ENCODE results near the gene ENOPH1. TPM values are rescaled to one million over a fixed set of nuclear protein-coding genes. Genes with fewer than 3 reads are reported as not detected.

The ENOPH1 gene
- total RNA-seq, 1 experiment from 2014 or later = 78.3 TPM

- TF ChIP-seq E2F1 (CRISPR knock-in tag; IDR thresholded peaks at IDR 0.05) = no peak
- TF ChIP-seq CBFB (CRISPR knock-in tag; IDR thresholded peaks at IDR 0.05; ENCODE audit: low read depth) = no peak
- TF ChIP-seq SMAD3 (CRISPR knock-in tag; IDR thresholded peaks at IDR 0.05; ENCODE audit: borderline replicate concordance) = no peak
- TF ChIP-seq, protein P1, sequence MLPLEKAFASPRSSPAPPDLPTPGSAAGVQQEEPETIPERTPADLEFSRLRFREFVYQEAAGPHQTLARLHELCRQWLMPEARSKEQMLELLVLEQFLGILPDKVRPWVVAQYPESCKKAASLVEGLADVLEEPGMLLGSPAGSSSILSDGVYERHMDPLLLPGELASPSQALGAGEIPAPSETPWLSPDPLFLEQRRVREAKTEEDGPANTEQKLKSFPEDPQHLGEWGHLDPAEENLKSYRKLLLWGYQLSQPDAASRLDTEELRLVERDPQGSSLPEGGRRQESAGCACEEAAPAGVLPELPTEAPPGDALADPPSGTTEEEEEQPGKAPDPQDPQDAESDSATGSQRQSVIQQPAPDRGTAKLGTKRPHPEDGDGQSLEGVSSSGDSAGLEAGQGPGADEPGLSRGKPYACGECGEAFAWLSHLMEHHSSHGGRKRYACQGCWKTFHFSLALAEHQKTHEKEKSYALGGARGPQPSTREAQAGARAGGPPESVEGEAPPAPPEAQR (CRISPR knock-in tag; IDR thresholded peaks at IDR 0.05) = no peak
- TF ChIP-seq, protein P2, sequence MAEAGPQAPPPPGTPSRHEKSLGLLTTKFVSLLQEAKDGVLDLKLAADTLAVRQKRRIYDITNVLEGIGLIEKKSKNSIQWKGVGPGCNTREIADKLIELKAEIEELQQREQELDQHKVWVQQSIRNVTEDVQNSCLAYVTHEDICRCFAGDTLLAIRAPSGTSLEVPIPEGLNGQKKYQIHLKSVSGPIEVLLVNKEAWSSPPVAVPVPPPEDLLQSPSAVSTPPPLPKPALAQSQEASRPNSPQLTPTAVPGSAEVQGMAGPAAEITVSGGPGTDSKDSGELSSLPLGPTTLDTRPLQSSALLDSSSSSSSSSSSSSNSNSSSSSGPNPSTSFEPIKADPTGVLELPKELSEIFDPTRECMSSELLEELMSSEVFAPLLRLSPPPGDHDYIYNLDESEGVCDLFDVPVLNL (CRISPR knock-in tag; IDR thresholded peaks at IDR 0.05; ENCODE audit: borderline replicate concordance, low read depth) = no peak
- TF ChIP-seq, protein P3, sequence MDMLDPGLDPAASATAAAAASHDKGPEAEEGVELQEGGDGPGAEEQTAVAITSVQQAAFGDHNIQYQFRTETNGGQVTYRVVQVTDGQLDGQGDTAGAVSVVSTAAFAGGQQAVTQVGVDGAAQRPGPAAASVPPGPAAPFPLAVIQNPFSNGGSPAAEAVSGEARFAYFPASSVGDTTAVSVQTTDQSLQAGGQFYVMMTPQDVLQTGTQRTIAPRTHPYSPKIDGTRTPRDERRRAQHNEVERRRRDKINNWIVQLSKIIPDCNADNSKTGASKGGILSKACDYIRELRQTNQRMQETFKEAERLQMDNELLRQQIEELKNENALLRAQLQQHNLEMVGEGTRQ (CRISPR knock-in tag; IDR thresholded peaks at IDR 0.05) = no peak
- TF ChIP-seq MXD4 (CRISPR knock-in tag; IDR thresholded peaks at IDR 0.05; ENCODE audit: borderline replicate concordance) = no peak
- no peak for TF ChIP-seq RORB (CRISPR knock-in tag; IDR thresholded peaks at IDR 0.05)
Measured at GRCh38 chr4:82437285-82438005, 7.1 kb downstream of the ENOPH1 start (continued).

DNA sequence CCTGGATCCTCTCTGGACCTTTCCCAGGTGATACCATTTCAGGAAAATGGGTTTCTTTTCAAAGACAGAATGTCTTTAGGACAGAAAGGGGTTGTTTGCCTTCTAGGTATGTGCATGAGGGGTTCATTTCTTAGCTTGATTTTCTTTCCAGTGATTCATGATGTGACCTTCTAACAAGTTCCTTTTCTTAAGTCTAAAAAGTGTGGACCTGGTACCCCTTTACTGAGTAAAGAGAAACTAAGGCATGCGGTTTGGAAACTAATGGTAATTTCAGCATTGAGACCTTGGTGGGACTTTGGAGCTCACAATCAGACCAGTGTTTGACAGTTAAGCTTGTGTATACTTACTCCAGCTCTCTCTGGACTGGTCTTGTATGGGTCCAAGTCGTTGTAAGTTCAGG, 8.7 kb downstream of the ENOPH1 start:
- no peaks in the 10 kb centered on the region for H3K27me3 Mint-ChIP-seq (ENCODE audit: low read depth)
- H3K9me3 Mint-ChIP-seq = no peaks in the 10 kb centered on the region
- POLR2A ChIA-PET = interaction anchor here (2.6 kb wide), 1 partner anchor 10 kb away, joined by 15 read pairs; the partner anchor contains the start of gene HNRNPDL
- DNase-seq (ENCODE audit: low spot score) = no peak
- CTCF ChIA-PET = interaction anchor here (0.7 to 2.9 kb wide), 4 partner anchors 10 to 300 kb away, joined by 3 to 9 read pairs (median 6); no protein-coding TSS in a partner anchor
- TF ChIP-seq ZNF532 (CRISPR knock-in tag; IDR thresholded peaks at IDR 0.05; ENCODE audit: borderline replicate concordance) = no peak
- TF ChIP-seq TEAD1 (CRISPR knock-in tag; IDR thresholded peaks at IDR 0.05) = no peak
- no peak for TF ChIP-seq TEAD4 (CRISPR knock-in tag; IDR thresholded peaks at IDR 0.05)
- TF ChIP-seq, protein P4, sequence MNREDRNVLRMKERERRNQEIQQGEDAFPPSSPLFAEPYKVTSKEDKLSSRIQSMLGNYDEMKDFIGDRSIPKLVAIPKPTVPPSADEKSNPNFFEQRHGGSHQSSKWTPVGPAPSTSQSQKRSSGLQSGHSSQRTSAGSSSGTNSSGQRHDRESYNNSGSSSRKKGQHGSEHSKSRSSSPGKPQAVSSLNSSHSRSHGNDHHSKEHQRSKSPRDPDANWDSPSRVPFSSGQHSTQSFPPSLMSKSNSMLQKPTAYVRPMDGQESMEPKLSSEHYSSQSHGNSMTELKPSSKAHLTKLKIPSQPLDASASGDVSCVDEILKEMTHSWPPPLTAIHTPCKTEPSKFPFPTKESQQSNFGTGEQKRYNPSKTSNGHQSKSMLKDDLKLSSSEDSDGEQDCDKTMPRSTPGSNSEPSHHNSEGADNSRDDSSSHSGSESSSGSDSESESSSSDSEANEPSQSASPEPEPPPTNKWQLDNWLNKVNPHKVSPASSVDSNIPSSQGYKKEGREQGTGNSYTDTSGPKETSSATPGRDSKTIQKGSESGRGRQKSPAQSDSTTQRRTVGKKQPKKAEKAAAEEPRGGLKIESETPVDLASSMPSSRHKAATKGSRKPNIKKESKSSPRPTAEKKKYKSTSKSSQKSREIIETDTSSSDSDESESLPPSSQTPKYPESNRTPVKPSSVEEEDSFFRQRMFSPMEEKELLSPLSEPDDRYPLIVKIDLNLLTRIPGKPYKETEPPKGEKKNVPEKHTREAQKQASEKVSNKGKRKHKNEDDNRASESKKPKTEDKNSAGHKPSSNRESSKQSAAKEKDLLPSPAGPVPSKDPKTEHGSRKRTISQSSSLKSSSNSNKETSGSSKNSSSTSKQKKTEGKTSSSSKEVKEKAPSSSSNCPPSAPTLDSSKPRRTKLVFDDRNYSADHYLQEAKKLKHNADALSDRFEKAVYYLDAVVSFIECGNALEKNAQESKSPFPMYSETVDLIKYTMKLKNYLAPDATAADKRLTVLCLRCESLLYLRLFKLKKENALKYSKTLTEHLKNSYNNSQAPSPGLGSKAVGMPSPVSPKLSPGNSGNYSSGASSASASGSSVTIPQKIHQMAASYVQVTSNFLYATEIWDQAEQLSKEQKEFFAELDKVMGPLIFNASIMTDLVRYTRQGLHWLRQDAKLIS (CRISPR knock-in tag; IDR thresholded peaks at IDR 0.05; ENCODE audit: borderline replicate concordance) = no peak
- no peak for TF ChIP-seq FOXP1 (CRISPR knock-in tag; IDR thresholded peaks at IDR 0.05; ENCODE audit: borderline replicate concordance)
- no peak for TF ChIP-seq GRHL2 (CRISPR knock-in tag; IDR thresholded peaks at IDR 0.05; ENCODE audit: insufficient replicate concordance, severe bottlenecking)
- ATAC-seq = no peak
- peaks cover 37% of the 10 kb centered on the region for H3K4me1 Mint-ChIP-seq
- no peak overlapping the region for H3K27ac Mint-ChIP-seq
- peaks cover 30% of the 10 kb centered on the region for H3K36me3 Mint-ChIP-seq
- H3K4me3 Mint-ChIP-seq = no peak overlapping the region

All from WTC11 (cell line).